ENCODE data around the gene SLC30A2.

Gene SLC30A2

DNA sequence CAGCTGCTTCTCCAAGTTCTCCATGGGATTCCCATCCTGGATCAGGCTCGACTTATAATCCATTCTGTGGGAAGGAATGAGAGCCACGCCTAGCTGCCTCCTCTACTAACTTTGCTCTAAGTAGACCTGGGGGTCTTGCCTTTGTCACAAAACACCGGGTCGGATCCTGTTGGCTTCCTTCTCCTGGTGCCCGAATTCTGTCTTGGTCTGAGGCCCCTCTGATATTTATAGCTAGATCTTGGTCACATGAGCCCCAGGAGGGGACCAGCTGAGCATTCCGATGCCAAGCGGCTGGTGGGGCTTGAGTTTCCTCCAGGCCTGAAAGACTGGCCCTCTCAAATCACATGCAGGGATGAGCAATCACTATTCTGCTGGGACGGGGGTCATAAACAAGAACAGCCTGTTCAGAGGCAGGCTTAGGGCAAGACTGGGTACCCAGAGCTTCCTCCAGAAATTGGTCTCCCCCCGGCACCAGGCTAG, 21.6 kb upstream of the SLC30A2 start, which contains the start of gene TRIM63:
TRIM63 (minus strand) TSS at position 199 of the 480 bp plus-strand sequence; CDS start at position 63, 136 bp downstream.
- no CpG with 5 or more reads among the region's 9 CpGs for WGBS (ENCODE audit: extremely low coverage, insufficient coverage, low lambda C conversion rate)
- Histone ChIP-seq H3K79me2 (ENCODE audit: control insufficient read depth, insufficient read depth, low read length) (no peaks in the 10 kb centered on the region), H3K9ac (ENCODE audit: low read length) (no peak within 1 kb of the TSS), H3K4me2 (ENCODE audit: low read length) (no peak within 1 kb of the TSS), H4K5ac (ENCODE audit: low read length) (no peak within 1 kb of the TSS), H3K27ac (ENCODE audit: low read depth, low read length) (no peak within 1 kb of the TSS), H3K4me1 (ENCODE audit: control insufficient read depth, low read depth, low read length) (peaks cover 9% of the 10 kb centered on the region), H2AK5ac (ENCODE audit: low read length) (peak within 1 kb of the TSS; percentile 93), H3K56ac (ENCODE audit: low read length) (peak within 1 kb of the TSS; percentile 60), H2BK5ac (ENCODE audit: low read length) (peak within 1 kb of the TSS; percentile 23), H3K23ac (ENCODE audit: low read length) (no peak within 1 kb of the TSS), H3K27me3 (ENCODE audit: insufficient read depth, low read length, poor library complexity) (no peaks in the 10 kb centered on the region), H3K36me3 (ENCODE audit: control insufficient read depth, insufficient read depth, low read length) (no peaks in the 10 kb centered on the region), H3K4ac (ENCODE audit: low read depth, low read length) (no peak within 1 kb of the TSS), H3K18ac (ENCODE audit: low read length) (no peak within 1 kb of the TSS), H3K79me1 (ENCODE audit: low read length) (no peaks in the 10 kb centered on the region), H2BK15ac (replicated peaks; ENCODE audit: low read depth) (no peak within 1 kb of the TSS), H2BK120ac (ENCODE audit: low read depth, low read length) (no peak within 1 kb of the TSS), H4K8ac (ENCODE audit: low read depth, low read length) (no peak within 1 kb of the TSS), H3K4me3 (ENCODE audit: low read length) (no peak within 1 kb of the TSS)
- no peak for DNase-seq

DNA sequence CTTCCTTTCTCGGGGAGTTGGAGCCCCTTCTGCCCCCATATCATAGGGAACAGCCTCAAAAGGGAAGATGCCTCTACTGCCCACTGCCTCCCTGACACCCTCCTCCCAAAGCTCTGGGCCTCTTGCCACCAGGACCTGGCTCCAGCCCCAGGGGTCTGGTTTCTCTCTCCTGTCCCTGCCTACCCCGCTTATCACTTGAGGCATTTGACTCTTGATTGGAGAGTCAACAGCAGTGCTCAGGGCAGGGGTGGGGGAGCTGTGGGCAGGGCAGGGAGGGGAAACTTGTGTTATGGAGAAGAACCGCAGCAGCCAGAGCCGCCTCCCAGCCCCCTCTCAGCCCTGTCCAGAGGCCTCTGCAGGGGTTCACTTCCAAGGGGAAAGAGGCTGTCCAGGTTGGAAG, 20.9 kb upstream of the SLC30A2 start:
- no peaks in the 10 kb centered on the region for H3K36me3 ChIP-seq (ENCODE audit: control insufficient read depth, insufficient read depth, low read length)
- H2BK15ac ChIP-seq (replicated peaks; ENCODE audit: low read depth), result no peak overlapping the region
- H3K27me3 ChIP-seq (ENCODE audit: insufficient read depth, low read length, poor library complexity), result no peaks in the 10 kb centered on the region
- no peak overlapping the region for H2BK120ac ChIP-seq (ENCODE audit: low read depth, low read length)
- no peak overlapping the region for H4K5ac ChIP-seq (ENCODE audit: low read length)
- no peak overlapping the region for H3K9ac ChIP-seq (ENCODE audit: low read length)
- H3K4ac ChIP-seq (ENCODE audit: low read depth, low read length), result no peak overlapping the region
- H3K4me2 ChIP-seq (ENCODE audit: low read length), result no peak overlapping the region
- peaks cover 9% of the 10 kb centered on the region for H3K4me1 ChIP-seq (ENCODE audit: control insufficient read depth, low read depth, low read length)
- H2BK5ac ChIP-seq (ENCODE audit: low read length), result no peak overlapping the region
- no peaks in the 10 kb centered on the region for H3K79me1 ChIP-seq (ENCODE audit: low read length)
- no peak overlapping the region for H2AK5ac ChIP-seq (ENCODE audit: low read length)
- peak overlapping the region; percentile 60 for H3K56ac ChIP-seq (ENCODE audit: low read length)
- H3K79me2 ChIP-seq (ENCODE audit: control insufficient read depth, insufficient read depth, low read length), result no peaks in the 10 kb centered on the region
- no CpG with 5 or more reads among the region's 4 CpGs for WGBS (ENCODE audit: extremely low coverage, insufficient coverage, low lambda C conversion rate)
- no peak overlapping the region for H3K18ac ChIP-seq (ENCODE audit: low read length)
- no peak overlapping the region for H4K8ac ChIP-seq (ENCODE audit: low read depth, low read length)
- H3K23ac ChIP-seq (ENCODE audit: low read length), result no peak overlapping the region
- peak; percentile 65 for DNase-seq
- H3K4me3 ChIP-seq (ENCODE audit: low read length), result no peak overlapping the region
- no peak overlapping the region for H3K27ac ChIP-seq (ENCODE audit: low read depth, low read length)

- H3K9ac ChIP-seq (ENCODE audit: low read length), result no peak overlapping the region
- no peak overlapping the region for H2BK15ac ChIP-seq (replicated peaks; ENCODE audit: low read depth)
- no peak overlapping the region for H3K4ac ChIP-seq (ENCODE audit: low read depth, low read length)
- H3K27ac ChIP-seq (ENCODE audit: low read depth, low read length), result no peak overlapping the region
- no CpG with 5 or more reads among the region's 15 CpGs for WGBS (ENCODE audit: extremely low coverage, insufficient coverage, low lambda C conversion rate)
- H3K23ac ChIP-seq (ENCODE audit: low read length), result no peak overlapping the region
- peaks cover 9% of the 10 kb centered on the region for H3K4me1 ChIP-seq (ENCODE audit: control insufficient read depth, low read depth, low read length)
- peak overlapping the region; percentile 43 for H2AK5ac ChIP-seq (ENCODE audit: low read length)
- H3K4me3 ChIP-seq (ENCODE audit: low read length), result no peak overlapping the region
- H3K4me2 ChIP-seq (ENCODE audit: low read length), result no peak overlapping the region
- no peak overlapping the region for H3K18ac ChIP-seq (ENCODE audit: low read length)
- H4K8ac ChIP-seq (ENCODE audit: low read depth, low read length), result no peak overlapping the region
- no peaks in the 10 kb centered on the region for H3K79me2 ChIP-seq (ENCODE audit: control insufficient read depth, insufficient read depth, low read length)
- no peak for DNase-seq
- H3K56ac ChIP-seq (ENCODE audit: low read length), result peak overlapping the region; percentile 15
- no peak overlapping the region for H4K5ac ChIP-seq (ENCODE audit: low read length)
- no peaks in the 10 kb centered on the region for H3K79me1 ChIP-seq (ENCODE audit: low read length)
- H2BK5ac ChIP-seq (ENCODE audit: low read length), result no peak overlapping the region
- H3K36me3 ChIP-seq (ENCODE audit: control insufficient read depth, insufficient read depth, low read length), result no peaks in the 10 kb centered on the region
- H2BK120ac ChIP-seq (ENCODE audit: low read depth, low read length), result no peak overlapping the region
- H3K27me3 ChIP-seq (ENCODE audit: insufficient read depth, low read length, poor library complexity), result no peaks in the 10 kb centered on the region
Observed at GRCh38 chr1:26066160-26066559, 20.2 kb upstream of the SLC30A2 start.

DNA sequence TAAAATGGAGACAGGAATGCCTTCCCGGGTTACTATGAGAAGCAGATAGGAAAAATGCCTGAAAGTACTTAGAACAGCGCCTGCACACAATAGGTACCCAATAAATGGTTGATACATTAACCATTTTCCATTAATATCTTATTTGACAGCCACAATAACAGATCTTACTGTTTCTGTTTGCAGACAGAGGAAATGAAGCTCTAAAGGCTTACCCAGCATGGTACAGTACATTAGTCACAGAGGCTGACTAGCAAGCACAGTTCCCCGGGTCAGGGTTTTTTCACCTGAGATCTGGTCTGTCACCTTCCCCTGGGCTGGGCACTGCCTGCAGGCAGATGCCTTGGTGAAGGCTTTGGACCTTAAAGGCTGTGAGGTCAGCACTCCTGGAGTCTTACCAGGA, 18.6 kb upstream of the SLC30A2 start:
- Histone ChIP-seq H2BK5ac (ENCODE audit: low read length) (no peak overlapping the region), H3K4me3 (ENCODE audit: low read length) (no peak overlapping the region), H3K4ac (ENCODE audit: low read depth, low read length) (no peak overlapping the region), H3K4me2 (ENCODE audit: low read length) (no peak overlapping the region), H2BK15ac (replicated peaks; ENCODE audit: low read depth) (no peak overlapping the region), H3K27ac (ENCODE audit: low read depth, low read length) (no peak overlapping the region), H2BK120ac (ENCODE audit: low read depth, low read length) (no peak overlapping the region), H3K18ac (ENCODE audit: low read length) (no peak overlapping the region), H3K79me1 (ENCODE audit: low read length) (no peaks in the 10 kb centered on the region), H3K23ac (ENCODE audit: low read length) (no peak overlapping the region), H2AK5ac (ENCODE audit: low read length) (no peak overlapping the region), H3K4me1 (ENCODE audit: control insufficient read depth, low read depth, low read length) (peaks cover 9% of the 10 kb centered on the region), H3K27me3 (ENCODE audit: insufficient read depth, low read length, poor library complexity) (no peaks in the 10 kb centered on the region), H3K36me3 (ENCODE audit: control insufficient read depth, insufficient read depth, low read length) (no peaks in the 10 kb centered on the region), H3K56ac (ENCODE audit: low read length) (no peak overlapping the region), H4K8ac (ENCODE audit: low read depth, low read length) (no peak overlapping the region), H3K79me2 (ENCODE audit: control insufficient read depth, insufficient read depth, low read length) (no peaks in the 10 kb centered on the region), H4K5ac (ENCODE audit: low read length) (no peak overlapping the region), H3K9ac (ENCODE audit: low read length) (no peak overlapping the region)
- WGBS (ENCODE audit: extremely low coverage, insufficient coverage, low lambda C conversion rate), result no CpG with 5 or more reads among the region's 3 CpGs
- no peak for DNase-seq

DNA sequence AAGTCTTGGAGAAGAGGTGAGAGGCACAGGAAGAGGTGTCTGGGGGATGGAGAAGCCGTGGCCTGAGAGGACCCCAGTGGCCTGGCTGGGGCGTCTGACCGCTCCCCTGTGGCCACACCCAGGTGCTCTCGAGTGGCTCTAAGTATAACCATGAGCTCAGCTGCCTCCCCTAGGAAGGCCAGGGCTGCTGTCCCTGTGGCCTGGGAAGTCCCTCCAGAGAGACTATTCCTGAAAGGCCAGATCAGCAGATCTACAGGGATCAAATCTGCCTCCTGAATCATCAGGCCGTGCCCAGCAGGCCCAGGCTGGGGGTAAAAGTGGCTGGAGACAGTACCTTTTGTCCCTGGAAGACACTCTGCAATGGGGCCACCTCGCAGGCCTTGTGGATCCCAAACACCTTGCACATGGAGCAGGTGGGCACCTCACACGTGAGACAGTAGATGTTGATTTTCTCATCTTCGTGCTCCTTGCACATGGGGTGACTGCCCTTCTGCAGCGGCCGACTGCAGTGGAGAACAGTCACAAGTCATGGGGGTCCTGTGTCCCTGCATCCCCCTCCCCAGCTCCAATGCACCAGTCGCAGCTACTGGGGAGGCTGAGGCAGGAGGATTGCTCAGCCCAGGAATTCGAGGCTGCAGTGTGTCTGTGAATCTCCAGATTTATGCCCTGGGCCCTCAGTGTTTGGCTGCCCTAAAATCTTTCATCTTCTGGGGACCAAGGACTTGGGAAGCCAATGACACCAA, 15.1 kb upstream of the SLC30A2 start:
- no peaks in the 10 kb centered on the region for H3K79me2 ChIP-seq (ENCODE audit: control insufficient read depth, insufficient read depth, low read length)
- H2BK15ac ChIP-seq (replicated peaks; ENCODE audit: low read depth), result no peak overlapping the region
- no peak overlapping the region for H2BK5ac ChIP-seq (ENCODE audit: low read length)
- H3K56ac ChIP-seq (ENCODE audit: low read length), result no peak overlapping the region
- no peaks in the 10 kb centered on the region for H3K36me3 ChIP-seq (ENCODE audit: control insufficient read depth, insufficient read depth, low read length)
- no peak for DNase-seq
- H3K23ac ChIP-seq (ENCODE audit: low read length), result peak overlapping the region; percentile 19
- H2BK120ac ChIP-seq (ENCODE audit: low read depth, low read length), result no peak overlapping the region
- no peak overlapping the region for H3K4me3 ChIP-seq (ENCODE audit: low read length)
- H3K27ac ChIP-seq (ENCODE audit: low read depth, low read length), result no peak overlapping the region
- no peak overlapping the region for H4K8ac ChIP-seq (ENCODE audit: low read depth, low read length)
- no peak overlapping the region for H4K5ac ChIP-seq (ENCODE audit: low read length)
- H2AK5ac ChIP-seq (ENCODE audit: low read length), result no peak overlapping the region
- no peak overlapping the region for H3K4ac ChIP-seq (ENCODE audit: low read depth, low read length)
- no peaks in the 10 kb centered on the region for H3K79me1 ChIP-seq (ENCODE audit: low read length)
- no peak overlapping the region for H3K9ac ChIP-seq (ENCODE audit: low read length)
- H3K4me1 ChIP-seq (ENCODE audit: control insufficient read depth, low read depth, low read length), result no peaks in the 10 kb centered on the region
- WGBS (ENCODE audit: extremely low coverage, insufficient coverage, low lambda C conversion rate), result no CpG with 5 or more reads among the region's 12 CpGs
- no peaks in the 10 kb centered on the region for H3K27me3 ChIP-seq (ENCODE audit: insufficient read depth, low read length, poor library complexity)
- H3K18ac ChIP-seq (ENCODE audit: low read length), result no peak overlapping the region
- H3K4me2 ChIP-seq (ENCODE audit: low read length), result no peak overlapping the region

DNA sequence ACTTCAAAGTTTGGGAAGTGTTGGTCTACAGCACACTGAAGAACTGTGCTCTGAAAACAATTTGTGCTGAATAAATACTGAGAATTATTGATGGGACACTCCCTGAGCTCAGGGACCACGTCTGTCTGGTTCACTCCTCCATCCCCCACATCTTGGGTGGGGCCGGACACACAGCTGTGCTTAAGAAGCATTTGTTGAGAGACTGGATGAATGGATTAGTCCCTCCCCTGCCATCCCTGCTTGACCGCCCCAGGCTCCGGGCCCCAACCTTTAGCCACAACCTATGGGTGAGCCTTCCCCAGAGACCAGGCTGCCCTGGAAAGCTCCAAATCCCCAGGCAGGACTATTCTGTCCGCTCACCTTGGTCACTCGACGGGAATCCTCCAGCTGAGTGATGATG, 14.0 kb upstream of the SLC30A2 start:
- H3K23ac ChIP-seq (ENCODE audit: low read length), result no peak overlapping the region
- H3K27ac ChIP-seq (ENCODE audit: low read depth, low read length), result no peak overlapping the region
- no peaks in the 10 kb centered on the region for H3K79me2 ChIP-seq (ENCODE audit: control insufficient read depth, insufficient read depth, low read length)
- no peak overlapping the region for H3K18ac ChIP-seq (ENCODE audit: low read length)
- H4K5ac ChIP-seq (ENCODE audit: low read length), result no peak overlapping the region
- H3K27me3 ChIP-seq (ENCODE audit: insufficient read depth, low read length, poor library complexity), result no peaks in the 10 kb centered on the region
- H4K8ac ChIP-seq (ENCODE audit: low read depth, low read length), result no peak overlapping the region
- H2AK5ac ChIP-seq (ENCODE audit: low read length), result no peak overlapping the region
- H2BK120ac ChIP-seq (ENCODE audit: low read depth, low read length), result no peak overlapping the region
- H3K4me3 ChIP-seq (ENCODE audit: low read length), result no peak overlapping the region
- no peak for DNase-seq
- H3K79me1 ChIP-seq (ENCODE audit: low read length), result no peaks in the 10 kb centered on the region
- no peak overlapping the region for H2BK5ac ChIP-seq (ENCODE audit: low read length)
- no peak overlapping the region for H3K56ac ChIP-seq (ENCODE audit: low read length)
- H2BK15ac ChIP-seq (replicated peaks; ENCODE audit: low read depth), result no peak overlapping the region
- H3K9ac ChIP-seq (ENCODE audit: low read length), result no peak overlapping the region
- H3K4ac ChIP-seq (ENCODE audit: low read depth, low read length), result no peak overlapping the region
- H3K4me1 ChIP-seq (ENCODE audit: control insufficient read depth, low read depth, low read length), result no peaks in the 10 kb centered on the region
- H3K4me2 ChIP-seq (ENCODE audit: low read length), result no peak overlapping the region
- no CpG with 5 or more reads among the region's 7 CpGs for WGBS (ENCODE audit: extremely low coverage, insufficient coverage, low lambda C conversion rate)
- H3K36me3 ChIP-seq (ENCODE audit: control insufficient read depth, insufficient read depth, low read length), result no peaks in the 10 kb centered on the region
